NCI-H1417 treated with DMSO at 0.1 percent for 48 hours (cell line): ENCODE measurements around the gene STRBP.
"Not testable (repeated sequence)": the region's sequence is repeated elsewhere in the genome, so short reads cannot be mapped to it uniquely, and the experiment has no call there.

ENCODE experiments used
- DNase-seq: peaks from one replicate; lab custom pipeline; 2025; lab: John Stamatoyannopoulos, UW

Gene STRBP

DNA sequence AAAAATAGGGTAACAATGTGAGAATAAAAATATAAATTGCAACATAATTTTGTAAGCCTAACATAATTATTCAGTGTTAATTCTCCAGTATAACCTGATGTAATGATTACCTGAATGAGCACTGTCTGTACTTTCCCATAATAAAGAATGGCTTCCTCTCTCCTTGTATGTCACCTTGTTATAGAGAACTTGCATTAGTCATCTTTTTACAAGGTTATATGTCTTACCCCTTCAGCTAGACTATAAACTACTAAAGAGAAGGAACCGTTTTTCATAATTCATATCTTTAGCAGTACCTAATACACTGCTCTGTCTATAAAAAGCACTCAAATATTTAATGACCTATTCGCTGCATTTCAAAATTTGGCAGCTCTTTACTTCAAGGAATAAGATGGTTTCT lies 19.8 kb downstream of the STRBP start:
- DNase-seq: no peak

DNA sequence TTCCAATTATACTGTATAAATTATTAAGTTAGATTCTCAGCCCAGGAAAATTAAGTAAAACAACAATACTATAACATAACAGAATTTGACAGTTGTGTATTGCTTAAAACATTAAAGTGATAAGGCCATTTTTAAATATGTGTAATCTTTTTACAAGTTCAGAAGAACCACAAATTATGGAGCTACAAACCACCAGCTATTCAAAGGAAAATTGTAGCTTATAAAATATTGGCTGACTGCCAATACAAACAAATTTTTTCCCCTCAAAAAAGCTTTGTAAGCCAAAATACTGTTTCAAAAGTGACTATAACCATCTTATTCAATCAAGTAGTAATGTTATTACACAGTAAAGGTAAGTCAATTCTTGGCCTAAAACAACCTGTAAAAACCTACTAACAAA lies 21.9 kb downstream of the STRBP start:
- DNase-seq: no peak

GRCh38 chr9:123239726-123240125 lies 28.7 kb downstream of the STRBP start:
- DNase-seq: no peak

DNA sequence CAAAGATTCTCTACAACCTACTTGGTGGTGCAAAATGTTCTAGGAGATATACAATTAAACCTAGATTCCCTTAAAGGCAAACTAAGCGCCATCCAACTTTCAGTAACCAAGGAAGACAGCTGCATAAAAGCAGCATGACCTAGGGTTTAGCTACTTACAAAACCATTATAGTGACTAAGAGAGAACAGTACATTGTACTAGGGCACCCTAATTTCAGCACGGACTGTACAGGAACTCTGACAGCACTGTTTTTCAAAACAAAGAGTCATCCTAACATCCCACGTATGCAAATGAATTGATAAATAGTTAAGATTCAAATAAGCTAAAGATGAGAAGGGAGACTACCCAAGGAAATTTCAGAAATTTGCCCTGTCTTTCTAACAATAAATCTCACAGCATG lies 30.0 kb downstream of the STRBP start:
- no peak for DNase-seq

GRCh38 chr9:123237220-123237619 lies 31.2 kb downstream of the STRBP start:
- no peak for DNase-seq

GRCh38 chr9:123235448-123235847 lies 32.9 kb downstream of the STRBP start:
- no peak for DNase-seq

DNA sequence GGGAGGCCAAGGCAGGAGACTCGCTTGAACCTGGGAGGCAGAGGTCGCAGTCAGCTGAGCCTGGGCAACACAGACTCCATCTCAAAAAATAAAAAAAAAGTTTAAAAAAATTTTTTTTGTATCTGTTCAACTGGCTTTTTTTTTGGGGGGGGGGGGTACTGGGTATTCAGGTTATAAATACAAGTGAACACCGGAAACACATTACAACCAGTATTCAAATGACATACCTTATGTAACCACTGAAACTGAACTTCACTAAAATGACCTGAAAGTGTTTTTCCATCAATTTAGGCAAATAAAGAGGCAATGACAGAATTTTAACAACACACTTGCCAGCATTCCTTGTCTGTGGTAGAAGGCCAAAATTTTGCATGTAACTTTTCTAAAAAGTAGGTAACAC lies 33.5 kb downstream of the STRBP start:
- DNase-seq: no peak

- DNase-seq: no peak
Observed at GRCh38 chr9:123232332-123232731, 36.1 kb downstream of the STRBP start.

DNA sequence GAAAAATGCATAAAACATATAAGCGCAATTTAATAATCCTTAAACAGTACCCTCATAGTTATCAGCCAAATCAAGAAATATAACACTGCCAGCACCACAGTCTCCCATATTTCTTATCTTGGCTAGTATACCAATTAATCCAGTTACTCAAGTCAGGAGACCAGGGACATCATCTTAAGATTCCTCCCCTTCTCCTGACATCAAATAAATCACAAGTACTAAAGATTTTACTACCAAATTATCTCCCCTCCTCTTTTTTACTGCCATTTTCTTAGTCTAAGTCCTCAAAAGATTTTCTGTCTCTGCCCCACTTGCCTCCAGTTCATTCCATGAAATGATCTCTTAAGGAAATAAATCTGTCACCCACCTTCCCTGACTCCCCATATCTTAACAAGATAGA lies 37.0 kb downstream of the STRBP start:
- DNase-seq: no peak

GRCh38 chr9:123228967-123229366 lies 39.4 kb downstream of the STRBP start:
- no peak for DNase-seq

DNA sequence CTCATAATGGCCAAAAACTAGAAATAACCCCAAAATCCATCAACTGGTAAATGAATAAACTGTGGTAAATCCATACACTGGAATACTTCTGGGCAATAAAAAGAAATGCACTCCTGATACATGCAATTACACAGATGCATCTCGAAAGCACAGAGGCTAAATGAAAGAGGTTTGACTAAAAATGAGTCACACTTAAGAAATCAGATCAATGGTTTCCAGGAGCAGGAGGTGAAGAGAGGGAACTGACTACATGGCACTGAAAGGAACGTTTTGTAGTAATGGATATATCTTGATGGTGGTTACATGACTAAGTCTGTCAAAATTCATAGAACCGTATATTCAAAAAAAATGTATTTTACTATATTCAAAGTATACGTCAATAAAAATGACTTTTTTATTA lies 42.4 kb downstream of the STRBP start:
- DNase-seq: no peak

DNA sequence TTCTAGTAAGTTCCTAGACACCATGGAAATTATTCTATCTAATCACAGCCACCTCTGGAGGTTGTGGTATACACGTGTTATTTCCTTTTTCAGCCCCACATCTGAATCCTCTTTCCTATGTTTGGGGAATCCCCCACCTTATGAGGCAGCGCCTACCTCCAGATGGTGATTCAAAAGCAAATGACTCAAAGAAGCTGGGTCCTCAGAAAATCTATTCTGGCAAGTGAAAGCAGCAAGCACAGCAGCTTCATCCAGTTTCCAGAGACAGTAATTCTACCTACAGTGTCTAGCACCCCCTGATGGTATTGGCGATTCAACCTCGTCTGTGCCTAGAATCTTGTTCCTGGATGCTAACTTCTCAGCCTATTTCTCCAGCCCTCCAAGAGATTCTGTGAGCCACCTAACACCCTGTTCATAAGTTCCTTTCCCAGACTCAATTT lies 43.0 kb downstream of the STRBP start:
- no peak for DNase-seq

DNA sequence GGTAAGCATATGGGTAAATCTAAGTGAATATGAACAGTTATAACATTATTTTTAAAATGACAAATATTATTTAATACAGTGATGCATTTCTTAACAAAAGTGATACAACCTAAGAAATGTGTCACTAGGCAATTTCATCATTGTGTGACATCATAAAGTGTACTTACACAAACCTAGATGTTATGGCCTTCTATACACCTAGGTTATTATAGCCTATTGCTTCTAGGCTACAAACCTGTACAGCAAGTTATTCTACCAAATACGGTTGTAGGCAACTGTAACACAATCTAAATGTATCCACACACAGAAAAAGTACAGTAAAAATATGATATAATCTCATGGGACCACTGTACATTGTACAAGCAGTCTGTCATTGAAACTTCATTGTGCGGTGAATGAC lies 48.3 kb downstream of the STRBP start:
- no peak for DNase-seq

- DNase-seq: no peak
Observed at GRCh38 chr9:123218831-123219230, 49.6 kb downstream of the STRBP start.

GRCh38 chr9:123217128-123217654 lies 51.2 kb downstream of the STRBP start:
- no peak for DNase-seq

GRCh38 chr9:123216251-123216797 lies 52.1 kb downstream of the STRBP start:
- no peak for DNase-seq

DNA sequence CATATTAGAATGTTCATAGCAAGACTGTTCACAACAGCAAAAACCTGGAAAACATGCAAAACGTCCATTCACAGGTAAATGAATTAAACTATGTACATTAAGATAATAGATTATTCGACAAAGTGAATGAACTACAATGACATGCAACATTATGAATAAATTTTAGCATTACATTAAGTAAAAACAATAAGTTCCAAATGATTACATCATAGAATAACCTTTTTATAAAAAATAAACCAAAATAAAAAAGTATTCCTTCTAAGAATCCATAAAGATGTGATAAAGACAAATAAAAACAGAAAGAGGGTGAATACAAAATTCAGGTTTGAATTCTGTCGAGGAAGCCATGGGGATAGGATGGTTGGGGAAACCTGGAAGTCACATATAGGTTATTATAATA lies 57.3 kb downstream of the STRBP start:
- DNase-seq: no peak

- no peak for DNase-seq
Observed at GRCh38 chr9:123208626-123209174, 59.7 kb downstream of the STRBP start.

GRCh38 chr9:123206065-123206464 lies 62.3 kb downstream of the STRBP start:
- no peak for DNase-seq

- no peak for DNase-seq
Observed at GRCh38 chr9:123201083-123201482, 67.3 kb downstream of the STRBP start.

- DNase-seq: not testable (repeated sequence)
Observed at GRCh38 chr9:123200469-123200868, 67.9 kb downstream of the STRBP start.

- DNase-seq: no peak
Observed at GRCh38 chr9:123196124-123196523, 72.3 kb downstream of the STRBP start.

- no peak for DNase-seq
Observed at GRCh38 chr9:123194023-123194422, 74.4 kb downstream of the STRBP start.

DNA sequence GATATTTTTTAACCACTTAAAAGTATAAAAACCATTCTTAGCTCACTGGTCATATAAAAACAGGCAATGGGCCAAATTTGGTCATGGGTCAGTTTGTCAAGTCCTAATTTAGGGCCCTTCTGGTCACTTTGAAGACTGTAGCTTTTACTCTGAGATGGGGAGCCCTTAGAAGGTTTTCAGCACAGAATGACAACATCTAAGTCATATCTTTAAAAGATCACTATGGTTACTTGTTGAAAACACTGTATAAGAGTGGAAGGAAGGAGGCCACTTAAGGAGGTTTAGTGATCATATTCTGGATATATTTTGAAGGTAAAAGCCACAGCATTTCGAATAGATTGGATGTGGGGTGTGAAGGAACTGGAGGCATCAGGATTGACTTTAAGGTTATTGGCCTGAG lies 76.7 kb downstream of the STRBP start:
- DNase-seq: no peak
